OCI-LY1 (cell line): ENCODE results near the gene SYNE1.

Experiments used
- H2AFZ ChIP-seq: fragments of 200-600 bp; sonication (generic), shearing (Covaris generic); 2 replicates; pipeline ENCODE4 v1.6.0; 2014; ENCODE audit warnings: antibody characterized with exemption, mild to moderate bottlenecking, low read length
- H3F3A ChIP-seq: fragments of 200-600 bp; sonication (generic), shearing (Covaris generic); 2 replicates; pipeline ENCODE4 v1.6.0; 2014; ENCODE audit warnings: mild to moderate bottlenecking, antibody characterized with exemption, low read length, moderate library complexity; ENCODE audit not compliant: insufficient read depth
- H3K27ac ChIP-seq: fragments of 200-600 bp; sonication (generic); 2 replicates; pipeline ENCODE4 v1.5.1; 2014; ENCODE audit warnings: low read length, mixed run types, mild to moderate bottlenecking, low read depth; ENCODE audit not compliant: poor library complexity, severe bottlenecking
- H3K27me3 ChIP-seq: fragments of 200-600 bp; sonication (generic); 2 replicates; pipeline ENCODE4 v1.6.0; 2014; ENCODE audit warnings: antibody characterized with exemption, mild to moderate bottlenecking, low read length, moderate library complexity; ENCODE audit not compliant: insufficient read depth
- H3K36me3 ChIP-seq: fragments of 200-600 bp; sonication (generic); 2 replicates; pipeline ENCODE4 v1.6.1; 2014; ENCODE audit warnings: mild to moderate bottlenecking, antibody characterized with exemption, low read length, moderate library complexity, mixed read lengths; ENCODE audit not compliant: insufficient read depth
- H3K4me1 ChIP-seq: fragments of 200-600 bp; sonication (generic); 2 replicates; pipeline ENCODE4 v1.5.1; 2014; ENCODE audit warnings: mild to moderate bottlenecking, low read length, moderate library complexity; ENCODE audit not compliant: insufficient read depth, severe bottlenecking
- H3K4me2 ChIP-seq: fragments of 200-600 bp; sonication (generic), shearing (Covaris generic); 2 replicates; pipeline ENCODE4 v1.6.1; 2014; ENCODE audit warnings: low read length
- H3K4me3 ChIP-seq: fragments of 200-600 bp; sonication (generic); 2 replicates; pipeline ENCODE4 v1.5.1; 2014; ENCODE audit warnings: low read length, low read depth, mild to moderate bottlenecking, mixed read lengths; ENCODE audit not compliant: poor library complexity, severe bottlenecking
- H3K79me2 ChIP-seq: fragments of 200-600 bp; shearing (Covaris generic); 2 replicates; pipeline ENCODE4 v1.6.1; 2016; ENCODE audit warnings: mixed run types, low read length, mixed read lengths; ENCODE audit not compliant: insufficient read depth
- H3K9ac ChIP-seq: fragments of 200-600 bp; sonication (generic), shearing (Covaris generic); 2 replicates; pipeline ENCODE4 v1.6.1; 2014; ENCODE audit warnings: mild to moderate bottlenecking, low read length, mixed read lengths
- H3K9me2 ChIP-seq: fragments of 200-600 bp; sonication (generic), shearing (Covaris generic); 2 replicates; pipeline ENCODE4 v1.6.1; 2014; ENCODE audit warnings: low read depth, mild to moderate bottlenecking, low read length, mixed read lengths
- H3K9me3 ChIP-seq: fragments of 200-600 bp; shearing (Covaris generic); 2 replicates; pipeline ENCODE4 v1.6.1; 2014; ENCODE audit warnings: low read length, mixed read lengths
- H4K20me1 ChIP-seq: fragments of 200-600 bp; sonication (generic), shearing (Covaris generic); 2 replicates; pipeline ENCODE4 v1.6.0; 2016; ENCODE audit warnings: mild to moderate bottlenecking, low read length; ENCODE audit not compliant: insufficient read depth
- EZH2 ChIP-seq: fragments of 200-600 bp; sonication (generic), shearing (Covaris generic); IDR thresholded peaks from 2 replicates; pipeline ENCODE4 v1.8.0; 2017; ENCODE audit warnings: borderline replicate concordance, mixed run types, mild to moderate bottlenecking, antibody characterized with exemption, low read length, moderate library complexity, mixed read lengths
- TF ChIP-seq, protein P1 (sequence below): fragments of 200-600 bp; sonication (generic), shearing (Covaris generic); IDR thresholded peaks from 2 replicates; pipeline ENCODE4 v1.5.1; 2017; ENCODE audit warnings: mild to moderate bottlenecking, antibody characterized with exemption, low read length, moderate library complexity, mixed read lengths

Gene SYNE1

DNA sequence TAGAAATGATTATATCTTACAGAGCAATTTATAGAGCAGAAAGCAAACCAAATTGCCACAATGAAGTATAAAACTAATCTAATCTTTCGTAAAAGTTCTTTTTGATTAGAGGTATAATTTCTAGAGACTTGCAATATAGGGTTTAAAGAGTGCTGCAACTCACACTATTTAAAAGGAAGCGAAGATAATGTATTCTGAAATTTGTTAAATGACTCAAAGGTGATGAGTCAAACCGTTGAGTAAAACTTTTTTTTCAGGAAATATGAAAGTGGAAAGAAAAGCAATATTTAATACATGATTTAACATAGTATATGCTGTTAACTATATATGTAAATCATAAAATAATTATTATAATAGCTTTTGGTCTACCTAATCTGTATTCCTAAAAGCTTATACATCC is 133.6 kb downstream of the SYNE1 start:
- Histone ChIP-seq H3K36me3 (no peaks in the 10 kb centered on the region), H3F3A (no peaks in the 10 kb centered on the region), H3K27me3 (no peaks in the 10 kb centered on the region; the same call in 1 of the 2 replicates), H2AFZ (no peak overlapping the region), H3K4me2 (no peak overlapping the region), H3K27ac (no peak overlapping the region), H3K4me1 (no peaks in the 10 kb centered on the region), H3K9me3 (no peaks in the 10 kb centered on the region), H3K9me2 (no peaks in the 10 kb centered on the region), H3K9ac (no peak overlapping the region), H3K4me3 (no peak overlapping the region), H4K20me1 (no peaks in the 10 kb centered on the region), H3K79me2 (no peaks in the 10 kb centered on the region)
- TF ChIP-seq, protein P1, sequence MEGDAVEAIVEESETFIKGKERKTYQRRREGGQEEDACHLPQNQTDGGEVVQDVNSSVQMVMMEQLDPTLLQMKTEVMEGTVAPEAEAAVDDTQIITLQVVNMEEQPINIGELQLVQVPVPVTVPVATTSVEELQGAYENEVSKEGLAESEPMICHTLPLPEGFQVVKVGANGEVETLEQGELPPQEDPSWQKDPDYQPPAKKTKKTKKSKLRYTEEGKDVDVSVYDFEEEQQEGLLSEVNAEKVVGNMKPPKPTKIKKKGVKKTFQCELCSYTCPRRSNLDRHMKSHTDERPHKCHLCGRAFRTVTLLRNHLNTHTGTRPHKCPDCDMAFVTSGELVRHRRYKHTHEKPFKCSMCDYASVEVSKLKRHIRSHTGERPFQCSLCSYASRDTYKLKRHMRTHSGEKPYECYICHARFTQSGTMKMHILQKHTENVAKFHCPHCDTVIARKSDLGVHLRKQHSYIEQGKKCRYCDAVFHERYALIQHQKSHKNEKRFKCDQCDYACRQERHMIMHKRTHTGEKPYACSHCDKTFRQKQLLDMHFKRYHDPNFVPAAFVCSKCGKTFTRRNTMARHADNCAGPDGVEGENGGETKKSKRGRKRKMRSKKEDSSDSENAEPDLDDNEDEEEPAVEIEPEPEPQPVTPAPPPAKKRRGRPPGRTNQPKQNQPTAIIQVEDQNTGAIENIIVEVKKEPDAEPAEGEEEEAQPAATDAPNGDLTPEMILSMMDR, result no peak
- TF ChIP-seq EZH2, result no peak

DNA sequence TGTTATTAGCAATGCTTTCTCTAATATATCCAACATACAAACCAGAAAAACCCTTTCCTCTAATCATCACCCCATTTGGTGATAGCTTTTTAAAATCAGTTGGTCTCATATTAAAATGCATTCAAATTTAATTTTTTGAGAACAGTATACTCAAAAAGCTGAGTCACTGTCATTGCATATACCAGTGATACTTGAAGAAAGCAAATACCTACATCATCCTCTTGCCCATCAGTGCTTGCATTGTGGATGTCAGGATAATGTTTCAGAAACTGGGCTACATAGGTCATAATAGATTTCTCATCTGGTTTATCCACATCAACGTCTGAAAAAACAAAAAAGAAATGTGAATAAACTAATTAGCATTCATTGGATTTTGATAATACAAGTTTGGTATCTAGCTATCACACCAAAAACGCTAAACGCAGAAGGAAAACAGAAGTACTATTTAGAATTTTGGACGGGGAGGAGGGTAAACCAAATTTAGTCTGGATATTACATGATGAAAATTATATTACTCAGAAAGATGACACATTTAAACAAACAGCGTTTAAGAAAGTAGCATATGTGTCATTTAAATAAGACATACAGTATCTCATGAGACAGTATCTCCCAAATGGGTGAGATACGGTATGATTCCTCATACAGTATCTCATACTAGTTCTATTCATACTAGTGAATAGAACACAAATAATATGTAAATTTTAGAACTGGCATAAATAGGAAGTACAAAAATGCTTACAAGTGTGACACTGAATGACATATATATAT is 134.6 kb downstream of the SYNE1 start:
- H3K27ac ChIP-seq, result no peak overlapping the region
- no peaks in the 10 kb centered on the region for H3K9me2 ChIP-seq
- H2AFZ ChIP-seq, result no peak overlapping the region
- H4K20me1 ChIP-seq, result no peaks in the 10 kb centered on the region
- H3K9me3 ChIP-seq, result no peaks in the 10 kb centered on the region
- no peak overlapping the region for H3K4me2 ChIP-seq
- H3F3A ChIP-seq, result no peaks in the 10 kb centered on the region
- H3K36me3 ChIP-seq, result no peaks in the 10 kb centered on the region
- TF ChIP-seq, protein P1, result no peak
- TF ChIP-seq EZH2, result no peak
- no peak overlapping the region for H3K4me3 ChIP-seq
- H3K4me1 ChIP-seq, result no peaks in the 10 kb centered on the region
- no peaks in the 10 kb centered on the region for H3K79me2 ChIP-seq
- no peaks in the 10 kb centered on the region; the same call in 1 of the 2 replicates for H3K27me3 ChIP-seq
- no peak overlapping the region for H3K9ac ChIP-seq

DNA sequence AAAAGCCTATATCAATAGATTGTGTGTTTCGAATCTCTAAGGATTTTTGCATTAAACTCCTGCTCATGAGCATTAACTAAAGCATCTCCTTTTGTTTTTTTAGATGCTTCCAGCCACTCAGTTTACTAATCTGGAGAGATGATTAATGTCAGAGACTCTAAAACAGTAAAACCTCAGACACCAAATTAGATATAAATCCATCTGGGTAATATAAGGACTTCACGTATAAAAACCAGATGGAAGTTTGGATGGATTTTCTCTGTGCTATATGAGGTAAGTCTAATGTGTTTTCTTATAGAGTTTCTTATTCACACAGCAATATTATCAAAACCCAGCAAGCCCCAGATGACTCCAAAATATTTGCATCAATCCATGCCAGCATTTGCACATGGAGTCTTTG is 137.2 kb downstream of the SYNE1 start:
- H3K4me3 ChIP-seq, result no peak overlapping the region
- no peaks in the 10 kb centered on the region; the same call in 1 of the 2 replicates for H3K27me3 ChIP-seq
- H3K4me2 ChIP-seq, result no peak overlapping the region
- no peaks in the 10 kb centered on the region for H3K9me2 ChIP-seq
- H3K79me2 ChIP-seq, result no peaks in the 10 kb centered on the region
- H3K27ac ChIP-seq, result no peak overlapping the region
- H3K4me1 ChIP-seq, result no peaks in the 10 kb centered on the region
- H3K36me3 ChIP-seq, result no peaks in the 10 kb centered on the region
- no peak overlapping the region for H2AFZ ChIP-seq
- no peaks in the 10 kb centered on the region for H4K20me1 ChIP-seq
- H3K9ac ChIP-seq, result no peak overlapping the region
- H3K9me3 ChIP-seq, result no peaks in the 10 kb centered on the region
- H3F3A ChIP-seq, result no peaks in the 10 kb centered on the region
- TF ChIP-seq, protein P1, result no peak
- no peak for TF ChIP-seq EZH2
